ENCODE measurements around the gene SLC25A51. TPM values are rescaled to one million over a fixed set of nuclear protein-coding genes. Genes with fewer than 3 reads are reported as not detected.

SLC25A51 gene
- total RNA-seq, 2 donors from 2014 or later, result 15.8 to 17.2 TPM

- no peaks in the 10 kb centered on the region for H3K27me3 ChIP-seq (ENCODE audit: control insufficient read depth, insufficient read depth, low read length, poor library complexity, severe bottlenecking)
- H3K27ac Mint-ChIP-seq, result peak overlapping the region; percentile 23
- DNase-seq, result no peak
- no peak overlapping the region for H3K4me3 Mint-ChIP-seq
- H3K9me3 Mint-ChIP-seq, result no peaks in the 10 kb centered on the region
- no peak overlapping the region for H3K27ac ChIP-seq (ENCODE audit: low read depth, low read length)
- no peak for TF ChIP-seq CTCF (conservative IDR thresholded peaks at IDR 0.05)
- peaks cover 29% of the 10 kb centered on the region for H3K36me3 ChIP-seq (ENCODE audit: control insufficient read depth, insufficient read depth, low read length)
- H3K27me3 Mint-ChIP-seq (ENCODE audit: insufficient read depth), result no peaks in the 10 kb centered on the region
- H3K9me3 ChIP-seq (ENCODE audit: control insufficient read depth, low read length), result no peaks in the 10 kb centered on the region
- peaks cover 35% of the 10 kb centered on the region for H3K4me1 ChIP-seq (ENCODE audit: control insufficient read depth, insufficient read depth, low read length)
- no peak overlapping the region for H3K9ac ChIP-seq (ENCODE audit: extremely low read depth, low read length, poor library complexity, severe bottlenecking)
- H3K4me3 ChIP-seq (ENCODE audit: low read length), result no peak overlapping the region
- peaks cover 17% of the 10 kb centered on the region for H3K36me3 Mint-ChIP-seq (ENCODE audit: low read depth)
- H3K4me1 Mint-ChIP-seq, result peaks cover 61% of the 10 kb centered on the region
Measured at GRCh38 chr9:37924538-37924937, 20.6 kb upstream of the SLC25A51 start.

GRCh38 chr9:37923796-37924427 is 20.0 kb upstream of the SLC25A51 start:
- no peak overlapping the region for H3K27ac ChIP-seq (ENCODE audit: low read depth, low read length)
- peaks cover 63% of the 10 kb centered on the region for H3K4me1 Mint-ChIP-seq
- WGBS, 2 experiments (ENCODE audit: insufficient coverage in 1 of 2, insufficient read length in 1 of 2), result 93 to 94% methylated on average over 14 to 25 of the region's 25 CpGs

GRCh38 chr9:37923118-37923795 is 19.3 kb upstream of the SLC25A51 start:
- no peaks in the 10 kb centered on the region for H3K9me3 Mint-ChIP-seq
- Histone ChIP-seq H3K4me1 (ENCODE audit: control insufficient read depth, insufficient read depth, low read length) (peaks cover 31% of the 10 kb centered on the region), H3K27ac (ENCODE audit: low read depth, low read length) (peak overlapping the region; percentile 39), H3K27me3 (ENCODE audit: control insufficient read depth, insufficient read depth, low read length, poor library complexity, severe bottlenecking) (no peaks in the 10 kb centered on the region), H3K9ac (ENCODE audit: extremely low read depth, low read length, poor library complexity, severe bottlenecking) (peak overlapping the region; percentile 43), H3K4me3 (ENCODE audit: low read length) (peak overlapping the region; percentile 21), H3K9me3 (ENCODE audit: control insufficient read depth, low read length) (no peaks in the 10 kb centered on the region), H3K36me3 (ENCODE audit: control insufficient read depth, insufficient read depth, low read length) (peaks cover 31% of the 10 kb centered on the region)
- peak overlapping the region; percentile 57 for H3K27ac Mint-ChIP-seq
- no peaks in the 10 kb centered on the region for H3K27me3 Mint-ChIP-seq (ENCODE audit: insufficient read depth)
- H3K4me1 Mint-ChIP-seq, result peaks cover 63% of the 10 kb centered on the region
- WGBS, 2 experiments (ENCODE audit: insufficient coverage in 1 of 2, insufficient read length in 1 of 2), result 39 to 48% methylated on average over 4 to 14 of the region's 14 CpGs
- H3K36me3 Mint-ChIP-seq (ENCODE audit: low read depth), result peaks cover 21% of the 10 kb centered on the region
- TF ChIP-seq CTCF (conservative IDR thresholded peaks at IDR 0.05), result peak; percentile 13
- peak overlapping the region; percentile 14 for H3K4me3 Mint-ChIP-seq
- peak; percentile 91 for DNase-seq

More at GRCh38 chr9:37923796-37924427, 20.0 kb upstream of the SLC25A51 start:
- H3K4me3 ChIP-seq (ENCODE audit: low read length), result no peak overlapping the region
- H3K27me3 ChIP-seq (ENCODE audit: control insufficient read depth, insufficient read depth, low read length, poor library complexity, severe bottlenecking), result no peaks in the 10 kb centered on the region
- peak overlapping the region; percentile 1 for H3K9ac ChIP-seq (ENCODE audit: extremely low read depth, low read length, poor library complexity, severe bottlenecking)
- no peak for DNase-seq
- no peak for TF ChIP-seq CTCF (conservative IDR thresholded peaks at IDR 0.05)
- H3K27me3 Mint-ChIP-seq (ENCODE audit: insufficient read depth), result no peaks in the 10 kb centered on the region
- peaks cover 27% of the 10 kb centered on the region for H3K36me3 ChIP-seq (ENCODE audit: control insufficient read depth, insufficient read depth, low read length)
- peaks cover 17% of the 10 kb centered on the region for H3K36me3 Mint-ChIP-seq (ENCODE audit: low read depth)
- peaks cover 35% of the 10 kb centered on the region for H3K4me1 ChIP-seq (ENCODE audit: control insufficient read depth, insufficient read depth, low read length)
- no peaks in the 10 kb centered on the region for H3K9me3 ChIP-seq (ENCODE audit: control insufficient read depth, low read length)
- no peaks in the 10 kb centered on the region for H3K9me3 Mint-ChIP-seq
- H3K27ac Mint-ChIP-seq, result peak overlapping the region; percentile 57
- H3K4me3 Mint-ChIP-seq, result no peak overlapping the region
